Upper lobe of left lung (tissue), 6 donors: Measurements from ENCODE around the gene SRGAP2C. TPM values are rescaled to one million over a fixed set of nuclear protein-coding genes. Genes with fewer than 3 reads are reported as not detected.

Source experiments
- ATAC-seq, 2 donors: fragments of 200-7000 bp; cut with Tn5 transposase; one replicate each; pipeline ENCODE4 v1.9.1; 2022; ENCODE audit warnings: mild to moderate bottlenecking in 2 of 2, moderate library complexity in 2 of 2; ENCODE audit not compliant: low FRiP score in 2 of 2
- DNase-seq, 2 donors: peaks; one replicate each; pipeline ENCODE4 v3.0.0-alpha.2; 2019 to 2020
- H3K27ac ChIP-seq, 4 donors: fragments of 200-600 bp; sonication (generic); one replicate each; pipeline ENCODE4 v1.5.1; 2016 to 2019
- H3K27me3 ChIP-seq, 4 donors: fragments of 200-600 bp; sonication (generic); one replicate each; pipeline ENCODE4 v1.5.1; 2017 to 2019
- H3K36me3 ChIP-seq, 4 donors: fragments of 200-600 bp; sonication (generic); one replicate each; pipeline ENCODE4 v1.5.1; 2016 to 2019
- H3K4me1 ChIP-seq, 4 donors: fragments of 200-600 bp; sonication (generic); one replicate each; pipeline ENCODE4 v1.5.1; 2018 to 2019
- H3K4me3 ChIP-seq, 4 donors: fragments of 200-600 bp; sonication (generic); one replicate each; pipeline ENCODE4 v1.5.1; 2017 to 2019; ENCODE audit warnings: mild to moderate bottlenecking in 2 of 4, moderate library complexity in 1 of 4
- H3K9me3 ChIP-seq, 4 donors: fragments of 200-600 bp; sonication (generic); one replicate each; pipeline ENCODE4 v1.5.1; 2018 to 2019
- EP300 ChIP-seq, 4 donors: sonication (generic); formaldehyde crosslinking; IDR thresholded peaks; one replicate each; pipeline ENCODE4 v1.5.1; 2017; ENCODE audit warnings: antibody characterized with exemption in 4 of 4, control low read depth in 2 of 4
- POLR2A ChIP-seq, 4 donors: fragments of 450-650 bp; IDR thresholded peaks; one replicate each; pipeline ENCODE4 v1.5.1; 2016 to 2017; ENCODE audit warnings: antibody characterized with exemption in 4 of 4, mild to moderate bottlenecking in 2 of 4
- POLR2AphosphoS5 ChIP-seq, 2 donors: sonication (generic); formaldehyde crosslinking; IDR thresholded peaks; one replicate each; pipeline ENCODE4 v1.5.1; 2017; ENCODE audit warnings: antibody characterized with exemption in 2 of 2
- WGBS, 2 donors: methylation state at CpG; one replicate each; pipeline ENCODE4 v1.1.5; 2017 to 2018; 5-methylcytosine and 5-hydroxymethylcytosine counted together
- small RNA-seq, 4 donors: library from RNA; depleted of rRNA; stranded (forward); fragments of <200 nt; gene quantifications; one replicate each; pipeline ENCODE3, GENCODE V24; 2016
- total RNA-seq, 6 donors: library from RNA; depleted of rRNA in 4 of 6; stranded (reverse); fragments of >200 nt in 4 of 6; gene quantifications; one replicate each; pipeline versions ENCODE4 v1.1.0 to v1.2.1, GENCODE V29; 2016 to 2021
- TF ChIP-seq, protein P1 (sequence below), 6 experiments: fragments of 450-650 bp in 4 of 6; fragments of 200-600 bp in 2 of 6; sonication (generic) in 2 of 6; IDR thresholded peaks; one replicate each; pipeline ENCODE4 v1.5.1; 2016 to 2019; ENCODE audit warnings: antibody characterized with exemption in 6 of 6
- donor health status: DM: no; HTN: no; CAD: no; lungs with moderate emphysema.
- donor health status: DM: no; HTN: yes; CAD: no; lungs with severe emphysema.

SRGAP2C gene
- total RNA-seq, 6 donors from 2014 or later = 16.0 to 37.8 (median 35.8) TPM

DNA sequence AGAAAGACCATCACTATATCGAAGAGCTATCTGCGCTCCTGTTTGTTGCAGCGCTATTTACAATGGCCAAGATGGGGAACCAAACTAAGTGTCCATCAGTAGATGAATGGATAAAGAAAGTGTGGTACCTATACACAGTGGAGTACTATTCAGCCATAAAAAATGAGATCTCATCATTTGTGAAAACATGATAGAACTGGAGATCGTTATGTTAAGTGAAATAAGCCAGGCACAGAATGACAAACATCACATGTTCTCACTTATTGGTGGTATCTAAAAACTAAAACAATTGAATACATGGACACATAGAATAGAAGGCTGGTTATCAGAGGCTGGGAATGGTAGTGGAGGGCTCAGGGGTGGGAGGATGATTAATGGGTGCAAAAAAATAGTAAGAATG, 256.2 kb downstream of the SRGAP2C start:
- DNase-seq (no peak), ATAC-seq (no peak)
- 93 to 95% methylated on average over 4 of the region's 4 CpGs for WGBS, 2 donors
- no peak overlapping the region for H3K27ac ChIP-seq
- no peaks in the 10 kb centered on the region for H3K36me3 ChIP-seq
- H3K9me3 ChIP-seq = peaks cover 0 to 2% (median 0%) of the 10 kb centered on the region in 4 donors
- no peaks in the 10 kb centered on the region for H3K27me3 ChIP-seq
- H3K4me1 ChIP-seq = no peaks in the 10 kb centered on the region
- H3K4me3 ChIP-seq = no peak overlapping the region
- TF ChIP-seq EP300 (IDR thresholded peaks at IDR 0.05) = no peak
- TF ChIP-seq, protein P1, sequence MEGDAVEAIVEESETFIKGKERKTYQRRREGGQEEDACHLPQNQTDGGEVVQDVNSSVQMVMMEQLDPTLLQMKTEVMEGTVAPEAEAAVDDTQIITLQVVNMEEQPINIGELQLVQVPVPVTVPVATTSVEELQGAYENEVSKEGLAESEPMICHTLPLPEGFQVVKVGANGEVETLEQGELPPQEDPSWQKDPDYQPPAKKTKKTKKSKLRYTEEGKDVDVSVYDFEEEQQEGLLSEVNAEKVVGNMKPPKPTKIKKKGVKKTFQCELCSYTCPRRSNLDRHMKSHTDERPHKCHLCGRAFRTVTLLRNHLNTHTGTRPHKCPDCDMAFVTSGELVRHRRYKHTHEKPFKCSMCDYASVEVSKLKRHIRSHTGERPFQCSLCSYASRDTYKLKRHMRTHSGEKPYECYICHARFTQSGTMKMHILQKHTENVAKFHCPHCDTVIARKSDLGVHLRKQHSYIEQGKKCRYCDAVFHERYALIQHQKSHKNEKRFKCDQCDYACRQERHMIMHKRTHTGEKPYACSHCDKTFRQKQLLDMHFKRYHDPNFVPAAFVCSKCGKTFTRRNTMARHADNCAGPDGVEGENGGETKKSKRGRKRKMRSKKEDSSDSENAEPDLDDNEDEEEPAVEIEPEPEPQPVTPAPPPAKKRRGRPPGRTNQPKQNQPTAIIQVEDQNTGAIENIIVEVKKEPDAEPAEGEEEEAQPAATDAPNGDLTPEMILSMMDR (IDR thresholded peaks at IDR 0.05) = no peak
- TF ChIP-seq POLR2AphosphoS5 (IDR thresholded peaks at IDR 0.05) = no peak
- no peak for TF ChIP-seq POLR2A (IDR thresholded peaks at IDR 0.05)

Small RNA genes within 50 kb of the gene (small RNA-seq; reads per million reads assigned to genes)
- 0 reads per million in 4 donors for gene AC243994.1

Other genes starting within 250 kb of the SRGAP2C start
- gene FAM72B, start 635 bp upstream of the SRGAP2C start, total RNA-seq = 1 to 10 TPM in 3 of 6 donors, under 1 TPM in 1, not detected in 2; 0.84 to 3.0 (median 1.6) TPM